Anterior cingulate cortex (tissue), 58 donors: ENCODE data around the gene LRRC40.
"Not testable (repeated sequence)": the region's sequence is repeated elsewhere in the genome, so short reads cannot be mapped to it uniquely, and the experiment has no call there.

Source experiments
- DNase-seq, 58 donors: peaks; one replicate each; lab custom pipeline; 2025; lab: John Stamatoyannopoulos, UW

Gene LRRC40

GRCh38 chr1:70205434-70206118 lies at the start of gene LRRC40:
TSS of gene LRRC40 (minus strand) at chr1:70205579. CDS start at chr1:70205540, 39 bp downstream.
- DNase-seq: peak; percentile 48 to 98 (median 93)

- no peak for DNase-seq
Measured at GRCh38 chr1:70248729-70249128, 43.4 kb upstream of the LRRC40 start.

- no peak for DNase-seq
Measured at GRCh38 chr1:70247768-70248167, 42.4 kb upstream of the LRRC40 start.

GRCh38 chr1:70247122-70247521 lies 41.7 kb upstream of the LRRC40 start:
- no peak for DNase-seq

- no peak for DNase-seq
Measured at GRCh38 chr1:70239940-70240339, 34.6 kb upstream of the LRRC40 start.

- no peak for DNase-seq
Measured at GRCh38 chr1:70234733-70235132, 29.4 kb upstream of the LRRC40 start.

GRCh38 chr1:70231475-70231874 lies 26.1 kb upstream of the LRRC40 start:
- DNase-seq: no peak

- no peak for DNase-seq
Measured at GRCh38 chr1:70228670-70229069, 23.3 kb upstream of the LRRC40 start.

- no peak for DNase-seq
Measured at GRCh38 chr1:70227439-70227838, 22.1 kb upstream of the LRRC40 start.

GRCh38 chr1:70224954-70225353 lies 19.6 kb upstream of the LRRC40 start:
- no peak for DNase-seq

GRCh38 chr1:70222716-70223235 lies 17.4 kb upstream of the LRRC40 start:
- DNase-seq: no peak

GRCh38 chr1:70221238-70222121 lies 16.1 kb upstream of the LRRC40 start, which contains the start of gene SRSF11:
TSS of gene SRSF11 (plus strand) at chr1:70221380. CDS start at chr1:70221637, 257 bp downstream.
- DNase-seq: peak; percentile 22 to 96 (median 91)

GRCh38 chr1:70220517-70221237 lies 15.3 kb upstream of the LRRC40 start:
- peak in 1 of 58 donors; percentile 2 for DNase-seq

- no peak for DNase-seq
Measured at GRCh38 chr1:70220015-70220414, 14.6 kb upstream of the LRRC40 start.

GRCh38 chr1:70211541-70211940 lies 6.2 kb upstream of the LRRC40 start:
- DNase-seq: no peak

- DNase-seq: no peak
Measured at GRCh38 chr1:70210820-70211219, 5.4 kb upstream of the LRRC40 start.

GRCh38 chr1:70208292-70208691 lies 2.9 kb upstream of the LRRC40 start:
- DNase-seq: no peak

- DNase-seq: no peak
Measured at GRCh38 chr1:70207492-70207891, 2.1 kb upstream of the LRRC40 start.

- not testable (repeated sequence) for DNase-seq
Measured at GRCh38 chr1:70206833-70207232, 1.5 kb upstream of the LRRC40 start.

- DNase-seq: no peak
Measured at GRCh38 chr1:70205071-70205433, 327 bp downstream of the LRRC40 start.

- DNase-seq: no peak
Measured at GRCh38 chr1:70204600-70204999, 779 bp downstream of the LRRC40 start.
